Measurements from ENCODE around the gene MYO9B. TPM values are rescaled to one million over a fixed set of nuclear protein-coding genes. Genes with fewer than 3 reads are reported as not detected.
A peak's percentile ranks its signal among the peaks of the same experiment; 100 is the strongest.

MYO9B gene
- total and polyA plus RNA-seq, 2 of the 13 experiments (the other 11 are each of a cell fraction or from before 2014, with no cell fraction given): 18.0 to 18.3 TPM

DNA sequence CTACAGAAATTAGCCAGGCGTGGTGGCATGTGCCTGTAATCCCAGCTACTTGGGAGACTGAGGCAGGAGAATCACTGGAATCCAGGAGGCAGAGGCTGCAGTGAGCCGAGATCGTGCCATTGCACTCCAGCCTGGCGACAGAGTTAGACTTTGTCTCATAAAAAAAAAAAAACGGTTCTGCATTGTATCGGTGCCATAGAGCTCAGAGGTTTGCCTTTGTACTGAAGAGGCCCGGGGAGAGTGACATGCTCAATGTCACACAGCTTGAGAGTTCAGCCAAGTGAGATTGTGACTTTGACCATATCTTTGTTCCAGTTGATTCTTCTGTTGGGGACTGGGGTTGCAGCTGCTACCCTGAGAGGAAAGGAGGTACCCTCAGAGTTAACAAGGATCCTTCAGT, 4.7 kb upstream of the MYO9B start:
- Histone ChIP-seq H3K9me3 (ENCODE audit: low read length) (no peaks in the 10 kb centered on the region), H3K79me2 (ENCODE audit: insufficient read depth, low read length) (peaks cover 25% of the 10 kb centered on the region), H3K27me3 (ENCODE audit: control insufficient read depth in 1 of 2, insufficient read depth in 2 of 2, low read length in 2 of 2) (no peaks in the 10 kb centered on the region; a peak in 1 of 5 replicates), H3K4me2 (ENCODE audit: low read depth, low read length) (no peak overlapping the region), H2AFZ (ENCODE audit: low read length) (no peak overlapping the region), H3K4me1 (ENCODE audit: insufficient read depth, low read length) (peaks cover 30% of the 10 kb centered on the region), H4K20me1 (ENCODE audit: insufficient read depth, low read length) (no peaks in the 10 kb centered on the region), H3K27ac (ENCODE audit: extremely low read length, insufficient read depth, low read length) (no peak overlapping the region), H3K9ac (ENCODE audit: insufficient read depth, low read depth, low read length) (no peak overlapping the region), H3K36me3 (replicated peaks in 1 of 2; ENCODE audit: control insufficient read depth in 1 of 2, insufficient read depth in 2 of 2, low read length in 2 of 2) (peaks cover 8 to 41% of the 10 kb centered on the region in 2 experiments), H3K4me3 (replicated peaks in 1 of 3; ENCODE audit: insufficient read depth in 1 of 3, low read depth in 2 of 3, low read length in 3 of 3) (no peak overlapping the region)
- POLR2A ChIA-PET: no interaction called here
- FAIRE-seq (no peak), DNase-seq (ENCODE audit: low spot score) (no peak), ATAC-seq (no peak)
- TF ChIP-seq, protein P1, sequence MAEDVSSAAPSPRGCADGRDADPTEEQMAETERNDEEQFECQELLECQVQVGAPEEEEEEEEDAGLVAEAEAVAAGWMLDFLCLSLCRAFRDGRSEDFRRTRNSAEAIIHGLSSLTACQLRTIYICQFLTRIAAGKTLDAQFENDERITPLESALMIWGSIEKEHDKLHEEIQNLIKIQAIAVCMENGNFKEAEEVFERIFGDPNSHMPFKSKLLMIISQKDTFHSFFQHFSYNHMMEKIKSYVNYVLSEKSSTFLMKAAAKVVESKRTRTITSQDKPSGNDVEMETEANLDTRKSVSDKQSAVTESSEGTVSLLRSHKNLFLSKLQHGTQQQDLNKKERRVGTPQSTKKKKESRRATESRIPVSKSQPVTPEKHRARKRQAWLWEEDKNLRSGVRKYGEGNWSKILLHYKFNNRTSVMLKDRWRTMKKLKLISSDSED (CRISPR knock-in tag; IDR thresholded peaks at IDR 0.05): no peak
- TF ChIP-seq HDAC2 (CRISPR knock-in tag; IDR thresholded peaks at IDR 0.05) (no peak), RFX5 (IDR thresholded peaks at IDR 0.05; ENCODE audit: low read depth, low read length) (no peak), ZNF232 (CRISPR knock-in tag; IDR thresholded peaks at IDR 0.05; ENCODE audit: borderline replicate concordance) (no peak)
- CTCF ChIA-PET (ENCODE audit: low intra/inter-chr PET ratio, low total read pairs): no interaction called here
- no TSS peak for BruUV-seq (replicated peaks)
- WGBS (ENCODE audit: low lambda C conversion rate): 73% methylated on average over 7 of the region's 7 CpGs
- intact Hi-C loops (cut with micrococcal nuclease; ENCODE audit: unreplicated experiment): no loop called here
- in situ Hi-C loops (cut with HindIII; ENCODE audit: extremely low pct_ligation_motif_present, low pct_unique_long_range_greater_than_20kb): no loop called here

DNA sequence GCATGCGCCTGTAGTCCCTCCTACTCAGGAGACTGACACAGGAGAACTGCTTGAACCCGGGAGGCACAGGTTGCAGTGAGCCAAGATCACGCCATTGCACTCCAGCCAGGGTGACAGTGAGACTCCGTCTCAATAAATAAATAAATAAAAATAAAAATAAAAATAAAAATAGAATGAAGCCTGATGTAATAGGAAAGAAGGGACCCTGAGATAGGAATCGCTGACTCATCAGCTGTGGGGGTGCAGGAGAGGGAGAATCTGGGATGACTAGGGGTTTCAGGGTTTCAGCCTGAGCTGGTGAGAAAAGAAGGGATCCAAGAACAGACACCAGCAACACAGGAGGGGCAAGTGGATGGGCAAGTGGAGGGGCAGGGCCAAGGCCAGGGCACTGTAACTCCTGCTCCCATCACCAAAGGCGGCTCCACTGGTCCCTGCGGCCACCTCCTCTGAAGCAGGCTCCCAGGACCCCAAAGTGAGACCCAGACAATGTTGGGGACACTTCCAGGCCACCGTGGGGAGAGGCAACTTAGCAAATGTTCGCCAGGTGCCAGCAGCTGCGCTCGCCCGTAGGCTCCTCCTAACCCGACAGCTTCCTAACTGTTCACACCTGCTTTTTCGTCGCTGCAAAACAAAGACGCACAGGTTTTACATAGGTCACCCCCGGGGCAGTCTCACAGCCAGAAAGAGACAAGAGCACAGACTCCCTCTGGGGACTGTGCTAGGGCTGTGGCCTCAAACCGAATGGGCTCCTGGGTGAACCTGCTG, 1.5 kb upstream of the MYO9B start:
- H3K9me3 ChIP-seq (ENCODE audit: low read length): no peaks in the 10 kb centered on the region
- no peaks in the 10 kb centered on the region; a peak in 1 of 5 replicates for H3K27me3 ChIP-seq (ENCODE audit: control insufficient read depth in 1 of 2, insufficient read depth in 2 of 2, low read length in 2 of 2)
- peak overlapping the region; percentile 75 for H3K27ac ChIP-seq (ENCODE audit: extremely low read length, insufficient read depth, low read length)
- no peak for DNase-seq (ENCODE audit: low spot score)
- FAIRE-seq: no peak
- BruUV-seq (replicated peaks): no TSS peak
- in situ Hi-C loops (cut with HindIII; ENCODE audit: extremely low pct_ligation_motif_present, low pct_unique_long_range_greater_than_20kb) (no loop called here), intact Hi-C loops (cut with micrococcal nuclease; ENCODE audit: unreplicated experiment) (no loop called here)
- peaks cover 50% of the 10 kb centered on the region for H3K79me2 ChIP-seq (ENCODE audit: insufficient read depth, low read length)
- H4K20me1 ChIP-seq (ENCODE audit: insufficient read depth, low read length): no peaks in the 10 kb centered on the region
- H3K4me3 ChIP-seq (replicated peaks in 1 of 3; ENCODE audit: insufficient read depth in 1 of 3, low read depth in 2 of 3, low read length in 3 of 3): peak overlapping the region; percentile 60 to 90 (median 79)
- H3K4me1 ChIP-seq (ENCODE audit: insufficient read depth, low read length): peaks cover 56% of the 10 kb centered on the region
- CTCF ChIA-PET (ENCODE audit: low intra/inter-chr PET ratio, low total read pairs): no interaction called here
- 82% methylated on average over 11 of the region's 18 CpGs for WGBS (ENCODE audit: low lambda C conversion rate)
- peak overlapping the region; percentile 99 for H3K4me2 ChIP-seq (ENCODE audit: low read depth, low read length)
- H3K9ac ChIP-seq (ENCODE audit: insufficient read depth, low read depth, low read length): peak overlapping the region; percentile 84
- ATAC-seq: peak; percentile 5; the same call in 2 of the 3 replicates
- peaks cover 5 to 18% of the 10 kb centered on the region in 2 experiments; a peak in 4 of 5 replicates for H3K36me3 ChIP-seq (replicated peaks in 1 of 2; ENCODE audit: control insufficient read depth in 1 of 2, insufficient read depth in 2 of 2, low read length in 2 of 2)
- no peak overlapping the region for H2AFZ ChIP-seq (ENCODE audit: low read length)
- POLR2A ChIA-PET: interaction anchor here (0.6 to 1.5 kb wide), 4 partner anchors 60 to 235 kb away, joined by 3 to 5 read pairs (median 3); partner anchors contain the start of genes DDA1, MRPL34 and USE1
- peak; percentile 96 to 97 for TF ChIP-seq MAFK (conservative IDR thresholded peaks at IDR 0.05 in 1 of 2, IDR thresholded peaks at IDR 0.05 in 1 of 2; ENCODE audit: low read length in 2 of 2)
- TF ChIP-seq RXRA (CRISPR knock-in tag; IDR thresholded peaks at IDR 0.05): no peak
- no peak for TF ChIP-seq MTF1 (CRISPR knock-in tag; IDR thresholded peaks at IDR 0.05)
- TF ChIP-seq ATRX (CRISPR knock-in tag; IDR thresholded peaks at IDR 0.05; ENCODE audit: borderline replicate concordance): no peak
- TF ChIP-seq ZNF766 (CRISPR knock-in tag; IDR thresholded peaks at IDR 0.05; ENCODE audit: borderline replicate concordance): no peak
- no peak for TF ChIP-seq ZNF367 (CRISPR knock-in tag; IDR thresholded peaks at IDR 0.05; ENCODE audit: borderline replicate concordance)
- TF ChIP-seq, protein P2, sequence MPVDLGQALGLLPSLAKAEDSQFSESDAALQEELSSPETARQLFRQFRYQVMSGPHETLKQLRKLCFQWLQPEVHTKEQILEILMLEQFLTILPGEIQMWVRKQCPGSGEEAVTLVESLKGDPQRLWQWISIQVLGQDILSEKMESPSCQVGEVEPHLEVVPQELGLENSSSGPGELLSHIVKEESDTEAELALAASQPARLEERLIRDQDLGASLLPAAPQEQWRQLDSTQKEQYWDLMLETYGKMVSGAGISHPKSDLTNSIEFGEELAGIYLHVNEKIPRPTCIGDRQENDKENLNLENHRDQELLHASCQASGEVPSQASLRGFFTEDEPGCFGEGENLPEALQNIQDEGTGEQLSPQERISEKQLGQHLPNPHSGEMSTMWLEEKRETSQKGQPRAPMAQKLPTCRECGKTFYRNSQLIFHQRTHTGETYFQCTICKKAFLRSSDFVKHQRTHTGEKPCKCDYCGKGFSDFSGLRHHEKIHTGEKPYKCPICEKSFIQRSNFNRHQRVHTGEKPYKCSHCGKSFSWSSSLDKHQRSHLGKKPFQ (CRISPR knock-in tag; IDR thresholded peaks at IDR 0.05; ENCODE audit: insufficient replicate concordance): peak; percentile 6
- TF ChIP-seq, protein P3, sequence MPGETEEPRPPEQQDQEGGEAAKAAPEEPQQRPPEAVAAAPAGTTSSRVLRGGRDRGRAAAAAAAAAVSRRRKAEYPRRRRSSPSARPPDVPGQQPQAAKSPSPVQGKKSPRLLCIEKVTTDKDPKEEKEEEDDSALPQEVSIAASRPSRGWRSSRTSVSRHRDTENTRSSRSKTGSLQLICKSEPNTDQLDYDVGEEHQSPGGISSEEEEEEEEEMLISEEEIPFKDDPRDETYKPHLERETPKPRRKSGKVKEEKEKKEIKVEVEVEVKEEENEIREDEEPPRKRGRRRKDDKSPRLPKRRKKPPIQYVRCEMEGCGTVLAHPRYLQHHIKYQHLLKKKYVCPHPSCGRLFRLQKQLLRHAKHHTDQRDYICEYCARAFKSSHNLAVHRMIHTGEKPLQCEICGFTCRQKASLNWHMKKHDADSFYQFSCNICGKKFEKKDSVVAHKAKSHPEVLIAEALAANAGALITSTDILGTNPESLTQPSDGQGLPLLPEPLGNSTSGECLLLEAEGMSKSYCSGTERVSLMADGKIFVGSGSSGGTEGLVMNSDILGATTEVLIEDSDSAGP (CRISPR knock-in tag; IDR thresholded peaks at IDR 0.05; ENCODE audit: borderline replicate concordance): 0 out of 2 replicates have a peak, but pooled peaks have one; percentile 5
- TF ChIP-seq ERF (CRISPR knock-in tag; IDR thresholded peaks at IDR 0.05): 0 out of 2 replicates have a peak, but pooled peaks have one; percentile 14
